Astrocyte (in vitro differentiated cells and primary cell): ENCODE data around the gene DNAJC16. TPM values are rescaled to one million over a fixed set of nuclear protein-coding genes. Genes with fewer than 3 reads are reported as not detected.

Experiments used
- DNase-seq: peaks from one replicate; pipeline ENCODE4 v3.0.0-alpha.2; 2010; ENCODE audit warnings: low read depth
- FAIRE-seq: peaks from 2 replicates; lab custom pipeline; 2011; peaks lifted over from hg19 to GRCh38; lab: Jason Lieb, UNC
- H2AFZ ChIP-seq: 2 replicates; pipeline ENCODE4 v1.6.0; 2012; ENCODE audit warnings: low read depth, low read length, inconsistent platforms
- H3K27ac ChIP-seq: 2 replicates; pipeline ENCODE4 v1.5.1; 2011; ENCODE audit warnings: low read depth, low read length, inconsistent platforms
- H3K27me3 ChIP-seq: 2 replicates; pipeline ENCODE4 v1.6.0; 2011; ENCODE audit warnings: low read length, inconsistent platforms; ENCODE audit not compliant: insufficient read depth
- H3K36me3 ChIP-seq: 2 replicates; pipeline ENCODE4 v1.5.1; 2011; ENCODE audit warnings: low read length, inconsistent platforms; ENCODE audit not compliant: insufficient read depth
- H3K4me1 ChIP-seq: 2 replicates; pipeline ENCODE4 v1.5.1; 2011; ENCODE audit warnings: low read length, inconsistent platforms; ENCODE audit not compliant: insufficient read depth
- H3K4me2 ChIP-seq: 2 replicates; pipeline ENCODE4 v1.6.0; 2012; ENCODE audit warnings: low read length, inconsistent platforms
- H3K4me3 ChIP-seq: 2 replicates; pipeline ENCODE4 v1.5.1; 2011; ENCODE audit warnings: low read depth, mild to moderate bottlenecking, low read length, inconsistent platforms; ENCODE audit not compliant: insufficient read depth
- H3K79me2 ChIP-seq: 2 replicates; pipeline ENCODE4 v1.6.0; 2012; ENCODE audit warnings: mild to moderate bottlenecking, low read length, inconsistent platforms; ENCODE audit not compliant: insufficient read depth
- H3K9ac ChIP-seq: 2 replicates; pipeline ENCODE4 v1.6.0; 2012; ENCODE audit warnings: mild to moderate bottlenecking, low read length, inconsistent platforms
- H3K9me3 ChIP-seq: 2 replicates; pipeline ENCODE4 v1.5.1; 2012; ENCODE audit warnings: low read depth, mild to moderate bottlenecking, low read length, inconsistent platforms; ENCODE audit not compliant: insufficient read depth
- H4K20me1 ChIP-seq: 2 replicates; pipeline ENCODE4 v1.6.0; 2012; ENCODE audit warnings: low read length, inconsistent platforms; ENCODE audit not compliant: insufficient read depth
- H3K27ac Mint-ChIP-seq: one replicate; pipeline ENCODE4 v1.8.0; 2021; ENCODE audit warnings: mild to moderate bottlenecking, mixed read lengths; ENCODE audit not compliant: unreplicated experiment
- H3K27me3 Mint-ChIP-seq: one replicate; pipeline ENCODE4 v1.8.0; 2021; ENCODE audit warnings: low read depth, mixed read lengths; ENCODE audit not compliant: unreplicated experiment
- H3K36me3 Mint-ChIP-seq: one replicate; pipeline ENCODE4 v1.8.0; 2021; ENCODE audit warnings: low read depth, mixed read lengths; ENCODE audit not compliant: unreplicated experiment
- H3K4me1 Mint-ChIP-seq: one replicate; pipeline ENCODE4 v1.8.0; 2021; ENCODE audit warnings: low read depth, mixed read lengths; ENCODE audit not compliant: unreplicated experiment
- H3K4me3 Mint-ChIP-seq: one replicate; pipeline ENCODE4 v1.8.0; 2021; ENCODE audit warnings: mild to moderate bottlenecking, moderate library complexity, mixed read lengths; ENCODE audit not compliant: unreplicated experiment
- H3K9me3 Mint-ChIP-seq: one replicate; pipeline ENCODE4 v1.8.0; 2021; ENCODE audit warnings: mild to moderate bottlenecking, mixed read lengths; ENCODE audit not compliant: unreplicated experiment
- CTCF ChIP-seq: IDR thresholded peaks from 2 replicates; pipeline ENCODE4 v1.5.1; 2011; ENCODE audit warnings: low read depth, mild to moderate bottlenecking, inconsistent platforms, low read length, moderate library complexity; ENCODE audit not compliant: insufficient read depth
- EZH2 ChIP-seq: IDR thresholded peaks from 2 replicates; pipeline ENCODE4 v1.6.1; 2012; ENCODE audit warnings: mild to moderate bottlenecking, low read length, inconsistent platforms; ENCODE audit not compliant: insufficient read depth
- total RNA-seq: library from RNA; stranded (reverse); gene quantifications from 2 replicates; pipeline ENCODE4 v1.2.1, GENCODE V29; 2021

DNAJC16 gene
- total RNA-seq, 1 donor from 2014 or later: 19.6 TPM

DNA sequence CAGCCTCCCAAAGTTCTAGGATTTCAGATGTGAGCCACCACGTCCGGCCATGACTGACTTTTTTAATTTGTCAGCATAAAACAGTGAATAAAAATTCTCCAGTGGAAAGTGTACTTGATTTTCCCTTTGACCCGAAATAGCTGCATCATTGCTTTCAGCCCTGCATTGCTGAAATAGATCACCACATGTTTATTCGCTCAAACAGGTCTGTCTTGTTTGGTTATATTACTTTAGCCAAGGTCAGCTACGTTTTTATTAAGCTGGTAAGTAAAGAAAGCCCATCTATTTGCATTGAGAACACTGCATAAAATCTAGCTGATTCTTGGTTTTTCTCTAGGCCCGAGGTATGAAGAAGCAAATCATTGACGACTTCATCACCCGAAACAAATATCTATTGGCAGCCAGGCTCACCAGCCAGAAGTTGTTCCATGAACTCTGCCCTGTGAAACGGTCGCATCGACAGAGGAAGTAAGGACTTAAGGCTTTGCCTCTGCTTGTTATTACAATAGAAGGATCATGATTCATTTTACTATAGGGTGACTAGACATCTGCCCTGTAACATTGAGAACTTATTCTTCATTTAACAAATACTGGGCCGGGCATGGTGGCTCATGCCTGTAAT lies 32.7 kb downstream of the DNAJC16 start:
- no peak overlapping the region for H3K4me3 Mint-ChIP-seq
- no peaks in the 10 kb centered on the region for H3K27me3 Mint-ChIP-seq
- Histone ChIP-seq H3K4me1 (no peaks in the 10 kb centered on the region), H3K36me3 (peaks cover 32% of the 10 kb centered on the region), H3K4me2 (no peak overlapping the region), H3K27ac (no peak overlapping the region), H2AFZ (no peak overlapping the region), H3K27me3 (no peaks in the 10 kb centered on the region), H3K79me2 (no peaks in the 10 kb centered on the region), H3K4me3 (no peak overlapping the region), H3K9me3 (no peaks in the 10 kb centered on the region), H3K9ac (no peak overlapping the region), H4K20me1 (no peaks in the 10 kb centered on the region)
- H3K4me1 Mint-ChIP-seq: no peaks in the 10 kb centered on the region
- no peak for FAIRE-seq
- no peak for DNase-seq
- H3K36me3 Mint-ChIP-seq: peaks cover 4% of the 10 kb centered on the region
- no peak overlapping the region for H3K27ac Mint-ChIP-seq
- no peaks in the 10 kb centered on the region for H3K9me3 Mint-ChIP-seq
- no peak for TF ChIP-seq CTCF
- no peak for TF ChIP-seq EZH2

GRCh38 chr1:15568387-15569073 lies 41.9 kb downstream of the DNAJC16 start:
- Histone ChIP-seq H2AFZ (no peak overlapping the region), H3K9ac (no peak overlapping the region), H4K20me1 (no peaks in the 10 kb centered on the region), H3K27me3 (no peaks in the 10 kb centered on the region), H3K4me3 (no peak overlapping the region), H3K79me2 (no peaks in the 10 kb centered on the region), H3K27ac (no peak overlapping the region), H3K4me2 (no peak overlapping the region), H3K4me1 (no peaks in the 10 kb centered on the region), H3K36me3 (peaks cover 47% of the 10 kb centered on the region), H3K9me3 (no peaks in the 10 kb centered on the region)
- Mint-ChIP-seq H3K27me3 (no peaks in the 10 kb centered on the region), H3K9me3 (no peaks in the 10 kb centered on the region), H3K4me3 (no peak overlapping the region), H3K4me1 (peaks cover 11% of the 10 kb centered on the region), H3K36me3 (peaks cover 35% of the 10 kb centered on the region), H3K27ac (no peak overlapping the region)
- FAIRE-seq (no peak), DNase-seq (no peak)
- TF ChIP-seq EZH2: no peak
- TF ChIP-seq CTCF: no peak

DNA sequence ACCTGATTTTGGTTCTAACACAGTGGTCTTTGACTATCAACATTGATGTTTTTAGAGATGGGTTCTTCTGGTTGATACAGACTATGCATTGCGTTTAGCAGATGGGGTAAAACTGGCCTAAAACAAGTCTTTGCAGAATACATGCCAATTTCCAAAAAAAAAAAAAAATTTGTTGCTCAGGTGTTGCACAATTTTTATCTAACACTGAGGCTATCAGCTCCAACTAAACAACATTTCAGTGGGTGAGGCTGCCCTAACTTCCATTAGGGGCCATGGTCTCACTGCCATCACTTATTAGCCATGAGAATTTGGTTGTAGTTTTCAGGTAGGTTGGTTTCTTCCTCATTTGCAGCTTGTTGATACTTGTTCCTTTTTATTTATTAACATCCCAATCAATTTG lies 44.2 kb downstream of the DNAJC16 start:
- no peak overlapping the region for H3K4me3 Mint-ChIP-seq
- Histone ChIP-seq H3K4me1 (no peaks in the 10 kb centered on the region), H3K79me2 (no peaks in the 10 kb centered on the region), H3K27ac (no peak overlapping the region), H3K4me2 (no peak overlapping the region), H3K27me3 (no peaks in the 10 kb centered on the region), H3K9ac (no peak overlapping the region), H4K20me1 (no peaks in the 10 kb centered on the region), H3K9me3 (no peaks in the 10 kb centered on the region), H3K36me3 (peaks cover 33% of the 10 kb centered on the region), H3K4me3 (no peak overlapping the region), H2AFZ (no peak overlapping the region)
- FAIRE-seq (no peak), DNase-seq (no peak)
- TF ChIP-seq CTCF (no peak), EZH2 (no peak)
- no peaks in the 10 kb centered on the region for H3K9me3 Mint-ChIP-seq
- peaks cover 31% of the 10 kb centered on the region for H3K36me3 Mint-ChIP-seq
- H3K4me1 Mint-ChIP-seq: peaks cover 11% of the 10 kb centered on the region
- no peaks in the 10 kb centered on the region for H3K27me3 Mint-ChIP-seq
- no peak overlapping the region for H3K27ac Mint-ChIP-seq
